ENCODE measurements around the gene KCNH2. TPM values are rescaled to one million over a fixed set of nuclear protein-coding genes. Genes with fewer than 3 reads are reported as not detected.

KCNH2 gene
- total RNA-seq, 3 donors from 2014 or later (not counting 1 experiment from before 2014, with no cell fraction given) = 0.39 to 0.60 TPM; not detected in 1

DNA sequence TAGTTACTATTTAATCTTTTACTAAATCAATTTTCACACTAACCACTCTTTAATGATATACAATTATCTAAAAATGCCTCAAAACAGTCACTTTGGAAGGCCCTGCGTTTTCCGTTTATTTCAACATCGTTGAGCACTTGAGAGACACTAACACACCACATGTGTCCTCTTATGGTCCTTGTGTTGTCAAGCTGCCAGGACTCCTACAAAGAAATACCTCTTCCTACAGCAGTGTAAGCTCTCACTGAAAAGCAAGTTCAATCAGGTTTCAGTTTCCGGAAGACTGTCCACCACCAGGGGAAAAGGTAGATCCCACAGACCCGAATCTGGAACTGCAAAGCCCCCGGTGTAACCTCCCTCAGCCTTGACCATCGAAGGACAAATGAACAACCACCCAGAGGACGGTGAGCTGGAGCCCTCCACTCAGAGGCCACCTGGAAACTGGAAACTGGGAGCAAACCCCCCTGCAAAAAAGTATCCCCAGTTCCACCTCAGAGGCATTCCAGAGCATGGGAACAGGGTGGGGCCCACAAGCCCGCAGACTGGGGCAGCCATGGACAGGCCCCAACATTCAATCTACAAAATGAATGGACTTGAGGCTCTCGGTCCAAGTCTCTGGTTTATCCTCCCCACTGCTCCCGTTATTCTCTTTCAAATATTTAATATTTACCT, 37.6 kb downstream of the KCNH2 start:
- H3K4me1 Mint-ChIP-seq = peaks cover 11 to 19% of the 10 kb centered on the region in 2 donors
- no peak for DNase-seq
- Histone ChIP-seq H3K36me3 (ENCODE audit: control insufficient read depth, insufficient read depth, low read length) (no peaks in the 10 kb centered on the region), H3K27ac (ENCODE audit: low read length) (no peak overlapping the region), H3K27me3 (ENCODE audit: control insufficient read depth, insufficient read depth, low read length) (no peaks in the 10 kb centered on the region), H3K4me1 (ENCODE audit: control insufficient read depth, insufficient read depth, low read length) (peaks cover 28% of the 10 kb centered on the region), H3K9me3 (ENCODE audit: control insufficient read depth, insufficient read depth, low read length) (no peaks in the 10 kb centered on the region), H3K4me3 (ENCODE audit: low read length) (no peak overlapping the region)
- no peak overlapping the region for H3K27ac Mint-ChIP-seq
- ATAC-seq = no peak
- H3K36me3 Mint-ChIP-seq = no peaks in the 10 kb centered on the region
- TF ChIP-seq, protein P1, sequence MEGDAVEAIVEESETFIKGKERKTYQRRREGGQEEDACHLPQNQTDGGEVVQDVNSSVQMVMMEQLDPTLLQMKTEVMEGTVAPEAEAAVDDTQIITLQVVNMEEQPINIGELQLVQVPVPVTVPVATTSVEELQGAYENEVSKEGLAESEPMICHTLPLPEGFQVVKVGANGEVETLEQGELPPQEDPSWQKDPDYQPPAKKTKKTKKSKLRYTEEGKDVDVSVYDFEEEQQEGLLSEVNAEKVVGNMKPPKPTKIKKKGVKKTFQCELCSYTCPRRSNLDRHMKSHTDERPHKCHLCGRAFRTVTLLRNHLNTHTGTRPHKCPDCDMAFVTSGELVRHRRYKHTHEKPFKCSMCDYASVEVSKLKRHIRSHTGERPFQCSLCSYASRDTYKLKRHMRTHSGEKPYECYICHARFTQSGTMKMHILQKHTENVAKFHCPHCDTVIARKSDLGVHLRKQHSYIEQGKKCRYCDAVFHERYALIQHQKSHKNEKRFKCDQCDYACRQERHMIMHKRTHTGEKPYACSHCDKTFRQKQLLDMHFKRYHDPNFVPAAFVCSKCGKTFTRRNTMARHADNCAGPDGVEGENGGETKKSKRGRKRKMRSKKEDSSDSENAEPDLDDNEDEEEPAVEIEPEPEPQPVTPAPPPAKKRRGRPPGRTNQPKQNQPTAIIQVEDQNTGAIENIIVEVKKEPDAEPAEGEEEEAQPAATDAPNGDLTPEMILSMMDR (IDR thresholded peaks at IDR 0.05) = no peak
- peaks cover 16 to 26% of the 10 kb centered on the region in 2 donors for H3K27me3 Mint-ChIP-seq (ENCODE audit: low read depth in 2 of 2)
- H3K4me3 Mint-ChIP-seq = no peak overlapping the region
- no peaks in the 10 kb centered on the region for H3K9me3 Mint-ChIP-seq
- 82% methylated on average over 10 of the region's 11 CpGs for WGBS (ENCODE audit: insufficient coverage)
- intact Hi-C loops (cut with micrococcal nuclease) = no loop called here

DNA sequence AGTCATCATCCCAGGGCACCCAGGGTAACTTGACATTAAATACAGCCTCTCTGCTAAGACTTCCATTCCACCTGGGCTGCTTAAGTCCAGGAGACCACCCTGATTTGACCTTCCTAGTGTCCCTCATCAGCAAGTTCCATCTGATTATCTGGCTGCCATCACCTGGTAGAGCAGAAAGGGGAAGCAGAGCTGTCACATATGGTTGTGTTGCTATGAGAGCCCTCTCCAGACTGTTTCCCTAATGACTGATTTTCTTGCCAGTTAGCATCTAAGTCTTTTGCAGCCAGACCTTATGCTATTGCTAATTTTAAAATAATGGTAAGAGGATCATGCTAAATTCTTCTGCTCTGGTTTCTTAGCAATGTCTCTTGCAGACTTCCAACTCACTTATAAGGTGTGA, 38.7 kb downstream of the KCNH2 start:
- Histone ChIP-seq H3K9me3 (ENCODE audit: control insufficient read depth, insufficient read depth, low read length) (no peaks in the 10 kb centered on the region), H3K36me3 (ENCODE audit: control insufficient read depth, insufficient read depth, low read length) (no peaks in the 10 kb centered on the region), H3K27me3 (ENCODE audit: control insufficient read depth, insufficient read depth, low read length) (no peaks in the 10 kb centered on the region), H3K4me1 (ENCODE audit: control insufficient read depth, insufficient read depth, low read length) (peaks cover 28% of the 10 kb centered on the region), H3K27ac (ENCODE audit: low read length) (no peak overlapping the region), H3K4me3 (ENCODE audit: low read length) (no peak overlapping the region)
- DNase-seq (no peak), ATAC-seq (no peak)
- no peak overlapping the region for H3K27ac Mint-ChIP-seq
- H3K36me3 Mint-ChIP-seq = no peaks in the 10 kb centered on the region
- intact Hi-C loops (cut with micrococcal nuclease) = no loop called here
- H3K4me3 Mint-ChIP-seq = no peak overlapping the region
- TF ChIP-seq, protein P1 (IDR thresholded peaks at IDR 0.05) = no peak
- peaks cover 13 to 32% of the 10 kb centered on the region in 2 donors for H3K27me3 Mint-ChIP-seq (ENCODE audit: low read depth in 2 of 2)
- H3K9me3 Mint-ChIP-seq = no peaks in the 10 kb centered on the region
- peaks cover 11 to 19% of the 10 kb centered on the region in 2 donors for H3K4me1 Mint-ChIP-seq

DNA sequence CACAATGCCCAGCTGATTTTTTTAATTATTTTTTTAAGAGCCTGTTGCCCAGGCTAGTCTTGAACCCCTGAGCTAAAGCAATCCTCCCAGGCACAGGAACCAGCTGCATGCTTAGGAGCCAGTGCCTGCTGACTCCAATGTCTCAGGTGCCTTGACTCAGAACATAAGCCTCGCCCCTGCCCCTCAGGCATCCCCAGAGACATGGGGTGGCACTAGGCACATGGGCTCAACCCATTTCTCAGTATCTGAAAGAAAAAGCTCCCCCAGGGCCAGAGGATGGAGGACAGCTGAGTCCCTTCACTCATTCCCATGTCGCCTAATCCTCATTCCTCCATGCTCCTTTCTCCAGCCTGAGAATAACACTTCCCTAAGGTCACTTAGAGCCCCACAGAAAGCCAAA, 39.1 kb downstream of the KCNH2 start:
- Mint-ChIP-seq H3K27ac (no peak overlapping the region), H3K36me3 (no peaks in the 10 kb centered on the region), H3K4me3 (no peak overlapping the region), H3K4me1 (peaks cover 11 to 19% of the 10 kb centered on the region in 2 donors), H3K27me3 (ENCODE audit: low read depth in 2 of 2) (peaks cover 13 to 32% of the 10 kb centered on the region in 2 donors), H3K9me3 (no peaks in the 10 kb centered on the region)
- Histone ChIP-seq H3K9me3 (ENCODE audit: control insufficient read depth, insufficient read depth, low read length) (no peaks in the 10 kb centered on the region), H3K27ac (ENCODE audit: low read length) (no peak overlapping the region), H3K27me3 (ENCODE audit: control insufficient read depth, insufficient read depth, low read length) (no peaks in the 10 kb centered on the region), H3K4me1 (ENCODE audit: control insufficient read depth, insufficient read depth, low read length) (peaks cover 28% of the 10 kb centered on the region), H3K4me3 (ENCODE audit: low read length) (no peak overlapping the region), H3K36me3 (ENCODE audit: control insufficient read depth, insufficient read depth, low read length) (no peaks in the 10 kb centered on the region)
- TF ChIP-seq, protein P1 (IDR thresholded peaks at IDR 0.05) = no peak
- ATAC-seq (no peak), DNase-seq (no peak)
- intact Hi-C loops (cut with micrococcal nuclease) = no loop called here
- 78% methylated on average over 2 of the region's 2 CpGs for WGBS (ENCODE audit: insufficient coverage)

DNA sequence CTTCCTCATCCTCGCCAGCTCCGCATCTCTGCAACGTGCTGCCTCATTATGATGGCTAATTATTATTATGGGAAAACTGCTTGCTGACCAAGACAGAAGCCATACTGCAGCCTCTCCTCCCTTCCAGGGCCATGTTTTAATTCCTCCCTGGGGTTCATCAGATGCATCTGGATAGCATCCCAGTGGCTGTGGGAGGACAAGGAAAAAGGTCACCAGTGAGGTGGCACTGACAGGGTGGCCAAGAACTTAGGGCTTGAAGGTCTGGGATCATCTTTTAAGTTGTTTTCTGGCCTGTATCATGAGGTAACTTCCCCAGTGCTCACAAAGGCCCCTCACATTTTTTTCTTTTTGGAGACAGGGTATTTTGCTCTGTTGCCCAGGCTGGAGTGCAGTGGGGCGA, 39.6 kb downstream of the KCNH2 start:
- Histone ChIP-seq H3K36me3 (ENCODE audit: control insufficient read depth, insufficient read depth, low read length) (no peaks in the 10 kb centered on the region), H3K4me1 (ENCODE audit: control insufficient read depth, insufficient read depth, low read length) (peaks cover 28% of the 10 kb centered on the region), H3K27ac (ENCODE audit: low read length) (no peak overlapping the region), H3K27me3 (ENCODE audit: control insufficient read depth, insufficient read depth, low read length) (no peaks in the 10 kb centered on the region), H3K4me3 (ENCODE audit: low read length) (no peak overlapping the region), H3K9me3 (ENCODE audit: control insufficient read depth, insufficient read depth, low read length) (no peaks in the 10 kb centered on the region)
- Mint-ChIP-seq H3K27me3 (ENCODE audit: low read depth in 2 of 2) (peaks cover 13 to 32% of the 10 kb centered on the region in 2 donors), H3K9me3 (no peaks in the 10 kb centered on the region), H3K4me3 (no peak overlapping the region), H3K4me1 (peaks cover 11 to 19% of the 10 kb centered on the region in 2 donors), H3K27ac (no peak overlapping the region), H3K36me3 (no peaks in the 10 kb centered on the region)
- TF ChIP-seq, protein P1 (IDR thresholded peaks at IDR 0.05) = no peak
- WGBS (ENCODE audit: insufficient coverage) = 53% methylated on average over 4 of the region's 4 CpGs
- intact Hi-C loops (cut with micrococcal nuclease) = no loop called here
- ATAC-seq (no peak), DNase-seq (no peak)

All from natural killer cell (primary cell).